Keratinocyte (primary cell): Measurements from ENCODE around the gene METTL25B. TPM values are rescaled to one million over a fixed set of nuclear protein-coding genes. Genes with fewer than 3 reads are reported as not detected.

Experiments
- DNase-seq: peaks from one replicate; pipeline ENCODE4 v3.0.0-alpha.2; 2011; ENCODE audit warnings: low read depth, missing footprints, low spot score
- FAIRE-seq: peaks from 2 replicates; lab custom pipeline; 2011; peaks lifted over from hg19 to GRCh38; lab: Jason Lieb, UNC
- H2AFZ ChIP-seq: 2 replicates; pipeline ENCODE4 v1.6.0; 2012; ENCODE audit warnings: low read length, control low read depth, inconsistent platforms; ENCODE audit not compliant: control insufficient read depth
- H3K27ac ChIP-seq: 2 replicates; pipeline ENCODE4 v1.5.1; 2011; ENCODE audit warnings: low read length; ENCODE audit not compliant: control insufficient read depth, insufficient read depth
- H3K27me3 ChIP-seq: 3 replicates; pipeline ENCODE4 v1.6.0; 2011; ENCODE audit warnings: low read length; ENCODE audit not compliant: control insufficient read depth, insufficient read depth; ENCODE audit errors: extremely low read depth
- H3K36me3 ChIP-seq, 2 experiments: 2 replicates in 1 of 2; 3 replicates in 1 of 2; pipeline ENCODE4 v1.5.1; 2011; ENCODE audit warnings: low read length in 2 of 2, mild to moderate bottlenecking in 1 of 2; ENCODE audit not compliant: control insufficient read depth in 2 of 2, insufficient read depth in 2 of 2; ENCODE audit errors: extremely low read depth in 1 of 2
- H3K4me1 ChIP-seq: 3 replicates; pipeline ENCODE4 v1.5.1; 2011; ENCODE audit warnings: low read length; ENCODE audit not compliant: control insufficient read depth, insufficient read depth; ENCODE audit errors: extremely low read depth
- H3K4me2 ChIP-seq: 3 replicates; pipeline ENCODE4 v1.6.0; 2011; ENCODE audit warnings: low read depth, low read length; ENCODE audit not compliant: control insufficient read depth, insufficient read depth; ENCODE audit errors: extremely low read depth
- H3K4me3 ChIP-seq, 3 experiments: fragments of 200-600 bp in 1 of 3; sonication (generic) in 1 of 3; 2 replicates in 2 of 3; 3 replicates in 1 of 3; pipeline ENCODE4 v1.5.1; 2011 to 2016; ENCODE audit warnings: low read length in 3 of 3, mild to moderate bottlenecking in 3 of 3, control low read depth in 2 of 3, inconsistent platforms in 1 of 3, low read depth in 1 of 3, mixed read lengths in 1 of 3, mixed run types in 1 of 3, moderate library complexity in 1 of 3; ENCODE audit not compliant: control insufficient read depth in 2 of 3, insufficient read depth in 2 of 3; ENCODE audit errors: extremely low read depth in 1 of 3
- H3K79me2 ChIP-seq: 2 replicates; pipeline ENCODE4 v1.6.0; 2012; ENCODE audit warnings: low read length; ENCODE audit not compliant: control insufficient read depth, insufficient read depth
- H3K9ac ChIP-seq: 3 replicates; pipeline ENCODE4 v1.6.0; 2011; ENCODE audit warnings: low read length; ENCODE audit not compliant: control insufficient read depth, insufficient read depth; ENCODE audit errors: extremely low read depth
- H3K9me1 ChIP-seq: 3 replicates; pipeline ENCODE4 v1.6.0; 2011; ENCODE audit warnings: low read length; ENCODE audit not compliant: control insufficient read depth, insufficient read depth; ENCODE audit errors: extremely low read depth
- H3K9me3 ChIP-seq: 2 replicates; pipeline ENCODE4 v1.5.1; 2012; ENCODE audit warnings: low read depth, low read length; ENCODE audit not compliant: control insufficient read depth
- H4K20me1 ChIP-seq: 3 replicates; pipeline ENCODE4 v1.6.0; 2011; ENCODE audit warnings: low read length; ENCODE audit not compliant: control insufficient read depth, insufficient read depth; ENCODE audit errors: extremely low read depth
- CTCF ChIP-seq, 3 experiments: IDR thresholded peaks in 1 of 3; conservative IDR thresholded peaks in 1 of 3; optimal IDR thresholded peaks in 1 of 3; 2 replicates in 2 of 3; 3 replicates in 1 of 3; pipeline versions ENCODE3 to v1.5.1; 2011; ENCODE audit warnings: low read length in 3 of 3, mild to moderate bottlenecking in 3 of 3, moderate library complexity in 2 of 3, control low read depth in 1 of 3, inconsistent platforms in 1 of 3; ENCODE audit not compliant: insufficient read depth in 2 of 3; ENCODE audit errors: extremely low read depth in 1 of 3
- EZH2 ChIP-seq: IDR thresholded peaks from one replicate; pipeline ENCODE4 v1.6.1; 2012; ENCODE audit warnings: inconsistent platforms, mild to moderate bottlenecking, low read length, moderate library complexity
- dilution Hi-C: fragments of 300-500 bp; cut with MboI; formaldehyde crosslinking; loops from one replicate; pipeline ENCODE4 v1.7.0; 2020; ENCODE audit warnings: low sequenced_read_pairs; ENCODE audit not compliant: extremely low pct_ligation_motif_present
- polyA plus RNA-seq, 5 experiments: library from polyadenylated mRNA; depleted of rRNA in 3 of 5; stranded (reverse) in 3 of 5; stranded (forward) in 1 of 5; unstranded in 1 of 5; fragments of >200 nt; gene quantifications; 1 replicate in 1 of 5; 2 replicates in 3 of 5; 3 replicates in 1 of 5; pipeline versions ENCODE4 v1.2.1 to v1.2.3, GENCODE V29; 2011 to 2012; ENCODE audit warnings: missing spikeins in 2 of 5, low read depth in 1 of 5, low replicate concordance in 1 of 5

The METTL25B gene
- polyA plus RNA-seq, 1 donor (not counting 4 experiments of a cell fraction or from before 2014, with no cell fraction given): 6.0 TPM

GRCh38 chr1:156705321-156705917 lies 22.9 kb upstream of the METTL25B start, which contains the start of gene CRABP2:
TSS of gene CRABP2 (minus strand) at chr1:156705583. CDS start at chr1:156705446, 137 bp downstream.
- Histone ChIP-seq H3K4me3 (peak within 1 kb of the TSS; percentile 31 to 51 (median 50)), H3K4me2 (peak within 1 kb of the TSS; percentile 89), H3K27me3 (peaks cover 20% of the 10 kb centered on the region), H3K4me1 (peaks cover 32% of the 10 kb centered on the region), H3K36me3 (no peaks in the 10 kb centered on the region), H3K9ac (peak within 1 kb of the TSS; percentile 58), H3K9me1 (no peaks in the 10 kb centered on the region), H3K79me2 (no peaks in the 10 kb centered on the region), H2AFZ (peak within 1 kb of the TSS; percentile 41), H4K20me1 (no peaks in the 10 kb centered on the region), H3K9me3 (no peaks in the 10 kb centered on the region), H3K27ac (no peak within 1 kb of the TSS)
- DNase-seq (no peak), FAIRE-seq (no peak)
- no peak for TF ChIP-seq EZH2
- TF ChIP-seq CTCF (optimal IDR thresholded peaks at IDR 0.05 in 1 of 3, IDR thresholded peaks at IDR 0.05 in 1 of 3, conservative IDR thresholded peaks at IDR 0.05 in 1 of 3; ENCODE audit: extremely low read depth in 1 of 3, insufficient read depth in 2 of 3, low read length in 3 of 3): no peak
- dilution Hi-C loops: no loop called here

- Histone ChIP-seq H4K20me1 (no peaks in the 10 kb centered on the region), H2AFZ (peak overlapping the region; percentile 41), H3K9ac (peak overlapping the region; percentile 58), H3K4me2 (peak overlapping the region; percentile 89), H3K27ac (no peak overlapping the region), H3K27me3 (peaks cover 20% of the 10 kb centered on the region), H3K4me3 (peak overlapping the region; percentile 31 to 51 (median 50)), H3K36me3 (no peaks in the 10 kb centered on the region), H3K4me1 (peaks cover 37% of the 10 kb centered on the region), H3K9me1 (no peaks in the 10 kb centered on the region), H3K79me2 (no peaks in the 10 kb centered on the region), H3K9me3 (no peaks in the 10 kb centered on the region)
- no peak for DNase-seq
- no peak for FAIRE-seq
- dilution Hi-C loops: no loop called here
- TF ChIP-seq EZH2: peak; percentile 27
- TF ChIP-seq CTCF (optimal IDR thresholded peaks at IDR 0.05 in 1 of 3, IDR thresholded peaks at IDR 0.05 in 1 of 3, conservative IDR thresholded peaks at IDR 0.05 in 1 of 3; ENCODE audit: extremely low read depth in 1 of 3, insufficient read depth in 2 of 3, low read length in 3 of 3): peak; percentile 67 to 91 (median 83)
Observed at GRCh38 chr1:156705918-156706656, 22.2 kb upstream of the METTL25B start.
